ENCODE data around the gene SLC22A4. TPM values are rescaled to one million over a fixed set of nuclear protein-coding genes. Genes with fewer than 3 reads are reported as not detected.

The SLC22A4 gene
- total and polyA plus RNA-seq, 2 of the 8 experiments (the other 6 are each of a cell fraction or from before 2014, with no cell fraction given): 0.45 to 0.60 TPM

GRCh38 chr5:132245593-132245992 is 48.6 kb upstream of the SLC22A4 start:
- no peaks in the 10 kb centered on the region for H3K23me2 ChIP-seq (ENCODE audit: low read depth, low read length)
- H2BK120ac ChIP-seq (replicated peaks; ENCODE audit: low read depth, low read length): no peak overlapping the region
- H3K4me3 ChIP-seq (ENCODE audit: extremely low read depth in 1 of 4, insufficient read depth in 2 of 4, low read depth in 3 of 4, low read length in 4 of 4): no peak overlapping the region
- ChIA-PET POLR2A (ENCODE audit: partially characterized antibody) (no interaction called here), CTCF (ENCODE audit: partially characterized antibody) (interaction anchor here (9.3 kb wide), 1 partner anchor 6 kb away, joined by 96 read pairs; no protein-coding TSS in a partner anchor)
- H3K9me3 ChIP-seq (ENCODE audit: insufficient read depth in 2 of 2, low read depth in 1 of 2, low read length in 1 of 2): peaks cover 0 to 14% of the 10 kb centered on the region in 2 experiments; a peak in 1 of 4 replicates
- H2BK12ac ChIP-seq (ENCODE audit: low read depth, low read length): no peak overlapping the region
- H3K36me3 ChIP-seq (ENCODE audit: control insufficient read depth in 2 of 4, insufficient read depth in 4 of 4, low read length in 3 of 4): no peaks in the 10 kb centered on the region
- H3K9ac ChIP-seq (replicated peaks in 1 of 4; ENCODE audit: extremely low read depth in 1 of 4, low read depth in 3 of 4, low read length in 3 of 4): no peak overlapping the region
- no peak overlapping the region for H3K4ac ChIP-seq (replicated peaks; ENCODE audit: insufficient read length, low read depth, low read length)
- H3K14ac ChIP-seq (ENCODE audit: insufficient read length): no peak overlapping the region
- H2BK5ac ChIP-seq (ENCODE audit: low read depth, low read length): no peak overlapping the region
- H3K4me1 ChIP-seq (replicated peaks in 1 of 4; ENCODE audit: control insufficient read depth in 3 of 4, insufficient read depth in 4 of 4, low read length in 3 of 4): peaks cover 0 to 1% (median 0%) of the 10 kb centered on the region in 4 experiments; a peak in 1 of 7 replicates
- no peak overlapping the region for H2BK20ac ChIP-seq (ENCODE audit: low read length)
- H3K4me2 ChIP-seq (ENCODE audit: insufficient read depth in 1 of 2, low read depth in 2 of 2, low read length in 2 of 2): no peak overlapping the region
- no peak overlapping the region for H3K23ac ChIP-seq (ENCODE audit: insufficient read length)
- H3K18ac ChIP-seq (ENCODE audit: extremely low read depth, low read length): no peak overlapping the region
- H2AFZ ChIP-seq (ENCODE audit: low read length): no peak overlapping the region
- TF ChIP-seq MAFK (IDR thresholded peaks at IDR 0.05; ENCODE audit: low read depth, low read length) (no peak), SIX5 (IDR thresholded peaks at IDR 0.05; ENCODE audit: low read depth, low read length) (no peak), SP2 (IDR thresholded peaks at IDR 0.05; ENCODE audit: low read length) (no peak), E2F6 (IDR thresholded peaks at IDR 0.05) (no peak), ATF2 (IDR thresholded peaks at IDR 0.05; ENCODE audit: low read length) (no peak), JUND (IDR thresholded peaks at IDR 0.05; ENCODE audit: low read length) (no peak), CHD1 (IDR thresholded peaks at IDR 0.05; ENCODE audit: low read depth, low read length) (no peak)
- FAIRE-seq: no peak
- H3K27ac ChIP-seq (ENCODE audit: low read depth, low read length): no peak overlapping the region
- 95% methylated on average over 1 of the region's 1 CpG; no CpG with 5 or more reads in 1 of the 2 experiments for WGBS, 2 experiments (ENCODE audit: extremely low coverage in 1 of 2, insufficient coverage in 1 of 2, insufficient read length in 1 of 2, insufficient replicate concordance in 2 of 2, low coverage in 1 of 2, low lambda C conversion rate in 2 of 2, missing lambda C conversion rate in 1 of 2)
- no peaks in the 10 kb centered on the region for H3K79me2 ChIP-seq (ENCODE audit: control insufficient read depth in 1 of 2, insufficient read depth in 2 of 2, low read length in 2 of 2)
- H2AK5ac ChIP-seq (ENCODE audit: low read depth, low read length): no peak overlapping the region
- no peak overlapping the region for H4K8ac ChIP-seq (ENCODE audit: extremely low read depth, insufficient read depth, low read length)
- no peak overlapping the region for H2BK15ac ChIP-seq (ENCODE audit: low read length)
- no peaks in the 10 kb centered on the region for H3K27me3 ChIP-seq (replicated peaks in 1 of 4; ENCODE audit: control insufficient read depth in 3 of 4, extremely low read depth in 1 of 4, insufficient read depth in 3 of 4, low read length in 3 of 4)
- no peaks in the 10 kb centered on the region for H3K79me1 ChIP-seq (ENCODE audit: low read depth, low read length)
- no peak overlapping the region for H3K56ac ChIP-seq (replicated peaks; ENCODE audit: insufficient read length, low read depth, low read length)
- H4K91ac ChIP-seq (replicated peaks; ENCODE audit: insufficient read length, low read length): no peak overlapping the region
- DNase-seq (ENCODE audit: low read depth in 1 of 2, low spot score in 2 of 2): no peak
- H4K5ac ChIP-seq (ENCODE audit: insufficient read length, low read depth, low read length): no peak overlapping the region
- H4K20me1 ChIP-seq (replicated peaks in 1 of 2; ENCODE audit: control insufficient read depth in 1 of 2, insufficient read depth in 2 of 2, low read length in 2 of 2): no peaks in the 10 kb centered on the region

All from H1 (cell line).